ENCODE results near the gene MAGI2.

MAGI2 gene

DNA sequence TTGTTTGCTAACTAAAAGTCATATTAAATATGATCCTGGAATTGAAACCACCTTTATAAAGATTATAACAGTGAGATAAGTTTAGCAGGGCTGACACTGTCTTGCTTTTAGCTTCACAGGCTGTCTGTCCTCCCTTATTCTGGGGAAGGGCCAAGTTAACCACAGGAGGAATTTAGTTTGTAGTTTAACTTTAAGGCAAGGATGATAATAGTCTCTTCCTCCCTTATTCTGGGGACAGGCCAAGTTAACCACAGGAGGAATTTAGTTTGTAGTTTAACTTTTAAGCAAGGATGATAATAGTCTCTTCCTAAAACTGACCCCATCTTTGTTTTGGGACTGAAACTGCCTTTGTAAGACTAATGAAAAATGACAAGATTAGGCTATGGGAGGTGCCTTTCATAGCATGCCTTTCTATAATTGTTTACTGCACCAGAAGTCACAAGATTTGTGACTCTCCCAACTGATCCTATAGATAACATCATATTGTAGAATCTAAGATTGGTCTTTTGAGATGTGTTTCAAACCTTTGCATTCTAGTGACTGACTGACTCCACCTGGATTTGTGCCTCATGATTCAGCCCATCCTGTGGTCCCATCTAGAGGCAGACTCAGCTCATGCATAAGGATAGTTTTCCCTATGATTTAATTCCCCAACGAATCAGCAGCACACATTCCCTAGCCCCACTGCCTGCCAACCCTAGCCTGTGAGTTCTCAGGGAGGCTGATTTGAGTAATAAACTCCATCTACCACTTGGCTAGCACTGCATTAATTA, 212.0 kb downstream of the MAGI2 start:
- no peak for DNase-seq

DNA sequence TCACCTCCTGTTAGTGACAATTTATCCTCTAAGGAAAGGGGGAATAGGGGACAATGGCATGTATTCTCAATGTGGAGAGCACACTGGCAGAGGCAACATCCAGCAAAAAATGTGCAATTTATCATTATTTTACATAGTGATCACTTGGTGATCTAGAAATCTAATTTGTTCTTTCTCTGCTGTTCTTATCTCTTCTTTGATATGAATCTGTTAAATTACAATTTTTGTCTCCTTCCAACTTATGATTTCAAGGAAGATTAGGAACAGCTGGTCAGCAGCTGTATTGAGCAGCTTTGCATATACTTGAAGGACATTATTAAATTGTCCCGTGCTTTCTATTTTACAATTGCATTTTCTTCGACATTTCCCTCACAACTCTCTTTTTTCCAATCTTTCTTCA, 213.1 kb downstream of the MAGI2 start:
- no peak for DNase-seq

DNA sequence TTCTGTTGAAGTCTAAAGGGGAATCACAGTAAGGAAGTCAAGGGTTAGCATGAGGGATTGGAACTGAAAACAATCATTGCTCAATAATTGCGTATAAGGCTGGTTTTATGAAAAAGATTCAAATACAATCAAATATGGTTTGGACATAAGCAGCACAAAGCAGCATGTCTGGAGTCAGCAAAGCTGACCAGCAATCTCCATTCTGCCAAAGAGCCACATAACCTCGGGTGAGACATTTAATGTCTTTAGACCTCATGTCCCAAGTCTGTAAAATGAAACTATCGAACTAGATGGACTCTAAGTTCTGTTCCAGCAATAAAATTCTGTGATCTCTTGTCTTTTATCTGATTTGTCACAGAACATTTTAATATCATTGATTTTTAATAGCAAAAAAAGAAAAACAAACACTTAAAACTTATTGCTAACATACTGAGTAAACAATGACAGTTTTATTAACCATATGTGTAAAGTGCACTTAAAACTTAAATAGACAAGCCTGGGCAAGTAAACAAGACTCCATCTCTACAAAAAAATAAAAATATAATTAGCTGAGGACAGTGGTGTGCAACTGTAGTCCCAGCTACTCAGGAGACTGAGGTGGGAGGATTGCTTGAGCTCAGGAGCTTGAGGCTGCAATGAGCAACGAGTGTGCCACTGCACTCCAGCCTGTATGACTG, 217.0 kb downstream of the MAGI2 start:
- DNase-seq = no peak

DNA sequence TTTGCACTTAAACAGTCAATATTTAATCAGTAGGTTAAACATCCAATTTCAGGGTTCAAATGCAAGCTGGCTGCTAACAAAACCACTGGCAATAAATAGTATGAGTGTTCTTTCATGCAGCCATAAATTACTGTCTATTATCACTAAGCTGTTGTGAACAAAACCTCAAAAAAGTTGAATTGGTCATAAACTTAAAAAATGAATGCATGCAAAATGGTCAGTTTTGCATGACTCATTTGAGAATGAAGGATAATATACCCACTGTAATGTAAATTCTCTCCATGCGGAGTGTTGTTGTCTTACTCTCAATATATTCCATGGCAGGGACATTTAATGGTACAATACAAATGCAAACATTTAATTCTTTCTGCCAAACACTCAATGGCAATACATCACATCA, 226.4 kb downstream of the MAGI2 start:
- no peak for DNase-seq

DNA sequence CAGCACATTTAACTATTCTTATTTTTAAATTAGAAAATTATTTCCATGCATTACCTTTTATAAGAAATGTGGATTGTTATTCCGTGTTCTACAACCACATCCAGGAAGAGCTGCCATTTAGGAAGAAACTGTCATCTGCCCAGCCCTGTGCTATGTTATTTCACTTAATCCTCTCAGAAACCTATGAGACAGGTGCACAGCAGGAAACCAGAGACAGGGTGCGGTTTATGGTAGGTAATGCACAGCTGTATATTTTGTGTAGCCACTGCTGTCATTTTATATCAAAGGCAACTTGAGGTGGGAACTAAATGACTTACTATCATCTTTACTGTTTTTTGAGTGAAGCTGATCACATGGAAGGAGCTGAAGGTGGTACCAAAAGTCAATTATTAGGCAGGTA, 232.3 kb downstream of the MAGI2 start:
- DNase-seq = no peak

DNA sequence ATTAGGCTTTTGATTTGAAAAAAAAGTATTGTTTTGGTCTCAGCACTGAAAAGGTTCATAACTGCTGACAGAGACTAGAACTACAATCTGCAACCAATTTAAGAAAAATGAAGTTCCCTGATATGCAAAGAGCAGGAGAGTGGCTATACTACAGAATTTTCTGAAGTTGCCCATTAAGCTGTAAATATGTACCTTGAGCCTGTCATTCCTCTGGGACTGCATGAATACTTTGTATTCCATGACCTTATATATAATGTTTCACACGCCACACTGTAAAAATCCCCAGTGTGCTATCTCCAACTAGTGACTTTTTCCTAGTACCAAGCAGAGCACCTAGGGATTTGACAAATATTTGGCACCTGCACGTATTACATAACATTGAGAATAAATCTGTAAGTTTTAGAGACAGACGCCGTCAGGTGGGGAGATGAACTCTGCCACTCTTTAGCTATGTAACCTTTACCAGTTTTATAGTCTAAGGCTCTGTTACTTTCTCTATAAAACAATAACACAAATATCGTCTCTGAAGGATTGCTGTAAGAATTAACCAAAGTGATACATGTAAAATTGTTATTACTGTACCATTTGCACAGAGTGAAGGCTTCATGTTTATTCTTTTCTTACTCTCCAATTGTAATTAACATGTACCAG, 235.4 kb downstream of the MAGI2 start:
- DNase-seq = no peak

DNA sequence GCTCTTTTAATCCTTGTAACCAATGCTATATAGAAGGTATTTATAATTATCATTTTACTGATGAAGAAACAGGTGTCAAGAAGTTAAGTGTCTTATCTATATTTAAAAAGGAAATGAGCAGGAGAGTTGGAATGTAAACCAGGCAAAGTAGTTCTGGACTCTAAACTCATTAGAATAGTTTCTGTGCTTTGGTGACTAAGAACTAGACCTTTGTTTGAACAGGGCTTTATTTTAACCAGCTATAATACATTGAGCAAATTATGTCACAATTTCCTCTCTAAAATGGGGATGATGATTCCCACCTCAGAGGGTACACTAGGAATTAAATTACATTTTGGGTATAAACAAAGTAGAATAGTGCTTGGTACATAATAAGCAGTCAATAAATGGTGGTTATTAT, 236.0 kb downstream of the MAGI2 start:
- no peak for DNase-seq

DNA sequence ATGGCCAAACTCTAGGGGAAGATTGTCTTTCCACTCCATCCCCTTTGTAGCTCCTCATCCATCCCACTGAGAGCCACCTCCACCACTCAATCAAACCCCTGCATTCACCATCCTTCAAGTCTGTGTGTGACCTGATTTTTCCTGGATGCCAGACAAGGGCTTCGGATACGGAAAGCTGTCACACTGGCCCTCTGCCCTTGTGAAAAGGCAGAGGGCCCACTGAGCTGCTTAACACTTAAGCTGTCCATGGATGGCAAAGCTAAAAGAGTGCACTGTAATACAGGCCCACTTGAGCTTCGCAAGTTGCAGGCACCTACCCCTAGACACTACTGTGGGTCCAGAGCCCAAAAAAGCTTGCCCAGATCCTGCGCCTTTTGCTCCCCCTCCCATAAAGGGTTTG, 237.2 kb downstream of the MAGI2 start:
- DNase-seq = no peak

DNA sequence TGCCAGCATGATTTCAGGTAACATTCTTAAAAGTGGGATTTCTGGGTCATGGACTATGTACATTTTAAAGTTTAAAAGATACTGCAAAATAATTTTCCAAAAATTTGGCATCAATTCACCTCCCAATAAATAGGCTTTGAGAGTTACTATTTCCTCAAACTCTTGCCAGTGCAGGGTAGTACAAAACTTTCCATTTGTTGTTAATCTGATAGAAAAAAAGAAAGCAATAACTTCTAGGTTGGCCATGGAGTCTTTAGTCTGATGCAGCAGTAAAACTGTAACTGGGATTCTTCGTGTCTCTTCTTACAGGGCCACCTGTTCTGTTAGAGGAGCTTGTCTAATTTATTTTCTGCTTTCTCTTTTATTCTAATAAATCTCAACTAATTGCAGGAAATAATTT, 241.1 kb downstream of the MAGI2 start:
- DNase-seq = no peak

DNA sequence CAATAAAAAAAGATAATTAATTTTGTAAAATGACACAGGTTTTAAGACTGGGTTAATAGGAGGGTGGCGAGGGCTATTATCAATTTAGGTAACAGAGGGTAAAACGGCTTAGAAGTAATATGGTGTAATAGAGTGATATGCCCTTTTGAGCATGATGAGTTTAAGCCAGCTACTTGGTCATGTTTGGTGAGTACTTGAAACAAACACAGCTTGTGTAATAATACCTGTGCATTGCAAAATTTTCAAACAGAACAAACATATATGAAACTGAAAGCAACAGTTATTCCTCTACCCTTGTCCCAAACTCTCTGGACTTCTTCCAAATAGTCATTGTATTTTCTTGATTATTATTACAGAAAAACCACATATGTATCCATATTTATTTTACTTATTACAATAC, 241.7 kb downstream of the MAGI2 start:
- no peak for DNase-seq

DNA sequence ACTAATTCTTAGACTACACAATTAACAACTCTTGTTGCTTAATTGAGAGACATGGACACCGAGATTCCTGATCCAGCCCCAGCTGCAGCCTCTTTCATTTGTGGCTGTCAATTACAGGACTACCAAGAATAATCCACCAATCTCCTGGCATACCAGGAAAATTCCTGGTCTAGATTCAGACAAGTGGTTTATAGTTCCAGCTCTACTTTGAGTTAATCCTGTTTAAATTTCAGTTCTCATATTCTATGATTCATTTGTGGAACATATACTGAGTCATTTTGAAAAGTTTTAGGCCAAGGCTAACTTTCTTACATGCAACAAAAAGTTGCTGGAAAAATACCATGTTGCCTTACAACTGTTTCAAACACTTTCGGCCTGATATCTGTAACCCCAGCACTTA, 253.5 kb downstream of the MAGI2 start:
- DNase-seq = no peak

DNA sequence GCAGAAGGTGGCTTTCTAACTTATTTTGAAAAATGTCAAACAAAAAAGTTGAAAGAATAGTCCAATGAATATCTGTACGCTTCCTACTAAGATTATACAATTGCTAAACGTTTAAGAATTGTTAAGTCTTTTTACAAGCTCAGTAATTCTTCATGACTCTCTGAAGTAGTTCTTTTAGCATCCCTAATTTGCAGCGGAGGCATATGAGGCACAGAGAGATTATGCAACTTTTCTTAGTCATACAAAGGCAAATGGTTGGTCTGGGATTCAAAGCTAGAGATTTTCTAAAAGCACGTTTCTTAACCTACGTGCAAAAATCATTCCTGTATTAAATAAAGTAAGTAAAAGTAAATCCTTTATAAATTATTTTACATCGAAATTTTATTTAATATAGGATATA, 254.2 kb downstream of the MAGI2 start:
- no peak for DNase-seq

DNA sequence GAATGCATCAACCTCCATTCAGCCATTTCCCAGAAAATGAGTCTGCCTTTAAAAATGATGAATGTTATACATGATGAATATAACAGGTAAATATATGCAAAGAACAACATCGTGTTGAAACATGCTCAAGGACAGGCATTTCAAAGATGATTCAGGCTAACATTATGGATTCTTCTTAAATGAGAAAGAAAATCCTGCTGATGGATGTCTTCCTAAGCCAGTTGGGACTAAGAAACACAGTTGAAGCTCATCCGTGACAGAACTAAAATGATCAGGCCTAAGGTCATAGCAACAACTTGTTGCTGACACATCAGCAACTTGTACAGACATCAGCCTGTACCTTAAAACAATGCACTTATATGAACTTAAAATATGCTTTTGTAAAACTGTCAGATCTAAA, 267.9 kb downstream of the MAGI2 start:
- DNase-seq = no peak

DNA sequence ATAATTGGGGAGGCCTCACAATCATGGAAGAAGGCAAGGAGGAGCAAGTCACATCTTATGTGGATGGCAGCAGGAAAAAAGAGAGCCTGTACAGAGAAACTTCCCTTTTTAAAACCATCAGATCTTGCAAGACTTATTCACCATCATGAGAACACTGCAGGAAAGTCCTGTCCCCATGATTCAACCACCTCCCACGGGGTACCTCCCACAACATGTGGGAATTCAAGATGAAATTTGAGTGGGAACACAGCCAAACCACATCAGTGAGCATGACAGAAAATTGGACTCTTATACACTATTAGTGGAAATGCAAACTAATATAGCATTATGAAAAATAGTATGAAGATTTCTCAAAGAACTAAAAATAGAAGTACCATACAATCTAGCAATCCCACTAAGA, 271.2 kb downstream of the MAGI2 start:
- DNase-seq = no peak

DNA sequence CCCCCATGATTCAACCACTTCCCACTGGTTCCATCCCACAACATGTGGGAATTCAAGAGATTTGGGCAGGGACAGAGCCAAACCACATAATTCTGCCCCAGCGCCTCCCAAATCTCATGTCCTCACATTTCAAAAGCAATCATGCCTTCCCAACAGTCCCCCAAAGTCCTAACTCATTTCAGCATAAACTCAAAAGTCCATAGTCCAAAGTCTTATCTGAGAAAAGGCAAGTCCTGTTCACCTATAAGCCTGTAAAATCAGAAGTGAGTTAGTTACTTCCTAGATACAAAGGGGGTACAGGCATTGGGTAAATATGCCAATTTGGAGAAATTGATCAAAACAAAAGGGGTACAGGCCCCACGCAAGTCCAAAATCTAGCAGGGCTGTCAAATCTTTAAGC, 272.9 kb downstream of the MAGI2 start:
- DNase-seq = no peak

DNA sequence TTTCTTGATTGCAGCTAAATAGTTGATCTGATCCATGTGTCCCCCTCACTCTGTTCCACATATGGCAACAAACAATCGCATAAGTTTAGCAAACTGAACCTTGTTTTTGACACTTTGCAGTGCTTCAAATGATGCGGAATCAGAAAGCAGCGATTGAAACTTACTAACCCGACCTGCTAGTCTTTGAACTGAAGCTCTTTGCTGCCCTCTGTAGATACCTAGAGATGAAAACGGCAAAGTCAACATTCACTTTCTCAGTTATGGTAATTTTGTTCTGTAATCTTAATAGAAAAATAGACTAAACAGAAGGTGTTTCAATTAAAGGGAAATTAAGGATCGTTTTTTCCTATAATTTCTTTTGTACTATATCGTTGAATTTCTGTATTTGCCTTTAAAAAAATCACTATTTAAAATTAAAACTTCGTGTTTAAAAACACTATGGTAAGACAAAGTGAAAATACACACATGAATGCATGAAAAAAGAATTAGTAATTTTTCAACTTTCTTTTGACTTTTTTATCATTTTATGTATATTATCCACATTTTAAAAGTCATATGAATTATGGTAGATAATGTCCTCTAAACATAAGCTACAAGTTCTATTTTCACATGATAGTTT, 276.5 kb downstream of the MAGI2 start:
- no peak for DNase-seq

DNA sequence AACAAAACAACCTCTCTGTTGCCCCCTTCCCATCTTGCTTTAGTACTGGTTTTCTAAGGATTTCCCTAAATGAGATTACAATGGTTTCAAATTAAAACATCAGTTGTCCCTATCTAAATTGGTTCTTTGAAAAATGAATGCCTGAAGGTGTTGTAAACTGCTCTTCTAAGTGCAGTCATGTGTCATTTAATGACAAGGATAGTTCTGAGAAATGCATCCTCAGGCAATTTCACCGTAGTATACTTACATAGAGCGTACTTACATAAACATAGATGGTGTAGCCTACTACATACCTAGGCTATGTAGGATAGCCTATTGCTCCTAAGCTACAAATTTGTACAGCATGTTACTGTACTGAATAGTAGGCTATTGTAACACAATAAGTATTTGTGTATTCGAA, 278.1 kb downstream of the MAGI2 start:
- no peak for DNase-seq

DNA sequence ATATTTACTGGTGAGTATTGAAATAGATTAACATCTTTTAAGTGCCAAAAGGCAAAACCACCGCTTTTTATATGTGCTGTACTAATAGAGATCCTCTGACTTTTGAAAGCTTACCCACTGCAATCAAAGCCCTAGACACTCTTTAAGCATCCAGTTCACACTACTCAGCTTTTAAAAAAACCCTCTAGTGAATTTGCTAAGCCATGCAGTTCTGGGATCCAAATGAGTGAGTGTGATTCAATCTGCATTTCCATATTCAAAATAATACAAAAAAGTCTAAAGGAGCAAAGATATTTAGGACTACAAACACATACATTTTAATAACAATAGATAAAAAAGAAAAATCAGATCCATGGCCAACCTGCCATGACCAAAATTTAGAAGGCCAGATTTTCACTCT, 288.2 kb downstream of the MAGI2 start:
- DNase-seq = no peak

DNA sequence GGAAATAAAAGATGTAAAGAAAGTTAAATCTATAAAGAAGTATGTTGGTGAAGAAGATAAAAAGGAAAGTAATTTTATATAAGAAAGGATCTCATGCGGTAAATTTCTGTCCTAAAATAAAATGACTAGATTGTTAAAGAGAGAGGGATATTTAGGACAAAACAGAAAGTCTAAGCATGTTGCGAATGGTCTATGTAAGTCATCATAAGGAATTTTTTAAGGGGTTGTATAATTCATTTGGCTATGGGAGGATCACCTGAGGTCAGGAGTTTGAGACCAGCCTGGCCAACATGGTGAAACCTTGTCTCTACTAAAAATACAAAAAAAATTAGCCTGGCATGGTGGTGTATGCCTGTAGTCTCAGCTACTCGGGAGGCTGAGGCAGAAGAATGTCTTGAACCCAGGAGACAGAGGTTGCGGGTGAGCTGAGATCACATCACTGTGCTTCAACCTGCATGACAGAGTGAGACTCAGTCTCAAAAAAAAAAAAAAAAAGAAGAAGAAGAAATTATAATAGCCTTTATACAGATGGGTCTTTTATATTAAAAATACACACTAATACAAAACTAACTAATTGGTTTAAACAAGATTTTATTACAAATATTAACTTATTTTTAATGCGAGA, 294.3 kb downstream of the MAGI2 start:
- no peak for DNase-seq

DNA sequence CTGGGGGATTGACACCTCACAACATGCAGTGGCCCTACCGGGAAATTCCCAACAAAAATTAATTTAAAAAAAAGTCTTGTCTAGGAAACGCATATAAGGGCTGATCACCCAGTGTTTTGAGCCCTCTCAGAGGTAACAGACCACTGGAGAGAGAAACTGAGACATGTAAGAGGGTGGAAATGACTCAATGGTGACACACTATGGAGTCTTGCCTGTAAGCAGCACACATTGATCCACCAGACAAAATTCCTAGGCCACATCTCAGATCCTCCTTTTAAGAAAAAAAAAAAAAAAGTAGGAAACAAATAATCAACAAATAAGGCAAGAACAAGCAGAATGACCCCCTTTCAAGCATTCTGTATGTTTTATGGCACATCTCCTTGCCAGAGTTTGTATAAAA, 296.2 kb downstream of the MAGI2 start:
- DNase-seq = no peak

DNA sequence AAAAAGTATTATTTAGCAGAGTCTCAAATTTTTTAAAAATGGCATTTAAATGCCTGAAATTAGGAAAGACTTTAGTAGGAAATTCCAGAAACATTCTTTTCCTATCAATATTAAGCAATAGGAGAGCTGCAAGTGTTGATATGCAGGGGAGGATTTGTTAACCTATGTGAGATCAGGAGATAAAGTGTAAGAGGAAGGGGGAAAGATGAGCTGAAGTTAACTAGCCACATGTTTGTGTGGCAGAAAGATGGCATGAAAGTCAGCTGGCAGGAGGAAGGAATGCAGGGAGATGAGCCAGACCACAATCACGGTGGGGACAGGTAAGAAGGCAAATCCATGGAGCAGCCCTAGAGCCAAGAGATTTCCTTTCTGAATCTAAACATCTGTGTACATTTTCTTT, 303.6 kb downstream of the MAGI2 start:
- DNase-seq = no peak

DNA sequence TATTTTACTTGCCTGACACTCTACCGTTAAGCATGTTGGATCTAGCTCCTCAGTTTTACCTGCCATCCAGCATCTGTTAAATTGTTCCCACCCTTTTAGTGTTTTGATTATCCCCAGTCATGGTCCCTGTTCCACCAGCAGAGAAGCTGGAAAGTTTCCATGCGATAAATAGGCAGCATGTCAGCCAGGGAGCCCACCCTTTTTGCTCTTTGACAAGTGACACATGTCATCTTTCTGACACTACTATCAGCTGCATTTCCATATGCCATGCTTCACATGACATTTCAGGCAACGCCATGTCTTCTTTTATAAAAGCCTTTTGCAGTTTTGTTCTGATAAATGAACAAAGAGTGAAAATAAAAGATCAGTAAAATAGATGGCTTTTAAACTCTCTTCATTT, 310.8 kb downstream of the MAGI2 start:
- no peak for DNase-seq

DNA sequence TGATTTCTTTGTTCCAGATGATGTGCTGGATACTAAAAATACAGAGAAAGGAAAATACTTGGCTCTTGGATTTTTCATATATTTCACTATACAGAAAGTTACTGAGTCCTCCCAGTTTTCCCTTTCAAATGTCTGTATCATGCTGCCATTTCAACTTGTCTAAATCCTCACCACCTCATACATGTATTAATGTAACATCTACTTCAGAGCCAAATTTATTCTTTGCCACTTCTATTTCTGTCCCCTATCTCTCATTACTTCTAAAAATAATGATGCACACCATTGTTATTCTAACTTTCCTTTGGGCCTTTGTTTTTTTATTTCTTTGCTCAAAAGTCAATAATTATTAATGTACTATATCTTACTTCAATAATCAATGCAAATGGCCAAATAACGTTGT, 312.2 kb downstream of the MAGI2 start:
- DNase-seq = no peak

DNA sequence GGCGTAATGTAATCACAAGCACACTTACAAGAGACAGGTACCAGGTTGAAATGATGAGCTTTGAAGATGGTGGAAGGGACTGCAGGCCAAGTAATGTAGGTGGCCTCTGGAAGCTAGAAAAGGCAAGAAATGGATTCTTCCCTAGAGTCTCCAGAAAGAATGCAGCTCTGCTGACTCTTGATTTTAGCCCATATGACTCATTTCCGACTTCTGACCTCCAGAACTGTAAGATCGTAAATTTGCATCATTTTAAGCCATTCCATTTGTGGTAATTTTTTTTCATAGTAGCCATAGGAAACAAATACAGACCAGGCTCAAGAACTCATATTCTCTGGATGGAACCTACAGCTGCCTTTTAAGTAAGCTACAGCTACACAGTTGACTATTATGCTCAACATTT, 315.5 kb downstream of the MAGI2 start:
- no peak for DNase-seq
